K562 (cell line): ENCODE data around the gene ZNF562. TPM values are rescaled to one million over a fixed set of nuclear protein-coding genes. Genes with fewer than 3 reads are reported as not detected.

Experiments
- NCOR1 ChIP-seq: fragments of 450-650 bp; IDR thresholded peaks from 2 replicates; pipeline ENCODE4 v1.6.1; 2016; ENCODE audit warnings: mild to moderate bottlenecking, moderate library complexity
- RBBP5 ChIP-seq: fragments of 200-600 bp; sonication (generic); IDR thresholded peaks from 2 replicates; pipeline ENCODE4 v1.6.1; 2012; ENCODE audit warnings: borderline replicate concordance, mild to moderate bottlenecking, low read length, control low read depth, inconsistent platforms; ENCODE audit not compliant: insufficient read depth, poor library complexity, severe bottlenecking
- SIN3B ChIP-seq: fragments of 450-650 bp; IDR thresholded peaks from 2 replicates; pipeline ENCODE4 v1.6.1; 2017; ENCODE audit warnings: low read depth, mild to moderate bottlenecking, moderate library complexity
- SMARCC2 ChIP-seq: fragments of 450-650 bp; IDR thresholded peaks from 2 replicates; pipeline ENCODE4 v1.6.1; 2017; ENCODE audit warnings: antibody characterized with exemption, moderate library complexity, mild to moderate bottlenecking, low read depth
- ZKSCAN1 ChIP-seq: fragments of 150-350 bp; IDR thresholded peaks from 2 replicates; pipeline ENCODE4 v1.6.1; 2016; ENCODE audit warnings: low read depth, low read length
- ZNF384 ChIP-seq: IDR thresholded peaks from 2 replicates; pipeline ENCODE4 v1.6.1; 2012; ENCODE audit warnings: low read depth, low read length, improper control_type of control experiment
- ZNF644 ChIP-seq: fragments of 200-800 bp; sonication (Bioruptor generic); IDR thresholded peaks from 2 replicates; pipeline ENCODE4 v1.6.1; 2016; ENCODE audit warnings: low read depth, missing genetic modification characterization, missing compliant biosample characterization
- polyA plus RNA-seq, 8 experiments: library from polyadenylated mRNA; depleted of rRNA in 4 of 8; stranded (reverse) in 5 of 8; unstranded in 3 of 8; fragments of >200 nt; fragmentation: Nextera tagmentation in 2 of 8; fragmentation: Illumina TruSeq in 1 of 8; extraction: Ambion mirVana in 2 of 8; extraction: Trizol in 1 of 8; gene quantifications; 2 replicates each; pipeline versions ENCODE4 v1.2.1 to v1.2.3, GENCODE V29; 2011 to 2014; ENCODE audit warnings: inconsistent platforms in 1 of 8, missing spikeins in 1 of 8
- total RNA-seq, 7 experiments: library from RNA; depleted of rRNA in 6 of 7; stranded (reverse); fragments of >200 nt in 6 of 7; fragmentation: Illumina TruSeq in 2 of 7; extraction: Trizol in 2 of 7; gene quantifications; 2 replicates each; pipeline versions ENCODE4 v1.2.1 to v1.2.3, GENCODE V29; 2011 to 2021; ENCODE audit warnings: low replicate concordance in 1 of 7
- TF ChIP-seq, protein P1 (sequence below), 2 experiments: fragments of 150-350 bp in 1 of 2; IDR thresholded peaks; 2 replicates each; pipeline ENCODE4 v1.6.1; 2012 to 2016; ENCODE audit warnings: low read depth in 2 of 2, low read length in 2 of 2, mild to moderate bottlenecking in 1 of 2, moderate library complexity in 1 of 2
- TF ChIP-seq, protein P2 (sequence below), 2 experiments: fragments of 450-650 bp; IDR thresholded peaks; 2 replicates each; pipeline ENCODE4 v1.6.1; 2016; ENCODE audit warnings: mild to moderate bottlenecking in 2 of 2, borderline replicate concordance in 1 of 2, low read depth in 1 of 2, moderate library complexity in 1 of 2
- TF ChIP-seq, protein P3 (sequence below), 2 experiments: fragments of 450-650 bp; IDR thresholded peaks; 2 replicates each; pipeline ENCODE4 v1.6.1; 2016

Gene ZNF562
- total and polyA plus RNA-seq, 9 of the 15 experiments (the other 6 are each of a cell fraction or from before 2014, with no cell fraction given): 11.8 to 46.9 (median 20.8) TPM

DNA sequence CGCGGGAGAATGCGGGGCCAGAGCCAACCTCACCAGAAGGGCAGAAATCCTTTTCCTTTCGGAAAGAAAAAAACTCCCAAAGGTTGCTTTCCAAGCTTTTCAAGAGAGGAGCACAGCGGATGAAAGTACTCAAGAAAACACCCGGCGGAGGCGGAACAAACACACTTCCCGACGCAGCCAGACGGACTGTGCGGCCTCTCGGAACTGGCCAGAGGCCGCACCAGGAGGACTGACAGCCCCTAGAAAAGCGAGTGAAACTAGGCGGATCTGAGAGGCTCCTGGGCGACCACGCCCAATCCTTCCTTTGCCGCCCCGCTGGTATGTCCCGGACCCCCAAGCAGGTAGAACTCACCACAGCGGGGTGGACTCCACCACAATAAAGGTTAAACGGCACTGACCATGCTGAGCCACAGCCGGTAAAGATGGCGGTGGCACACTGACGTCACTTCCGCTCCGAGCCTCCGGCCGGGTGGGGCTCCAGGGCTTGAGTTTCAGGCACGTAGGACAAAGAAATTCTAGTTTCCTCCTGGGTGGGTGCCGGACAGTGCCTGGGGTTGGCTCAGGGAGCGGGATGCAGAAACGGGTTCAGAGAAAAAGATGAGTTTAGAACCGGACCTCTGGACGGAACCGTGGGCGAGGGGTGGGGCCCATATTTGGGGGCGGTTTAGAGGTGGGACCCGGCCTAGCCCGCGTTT, at the start of gene ZNF562 (continued):
- TF ChIP-seq ZNF384 (no peak), SIN3B (peak; percentile 82; the same call in 1 of the 2 replicates), ZNF644 (tag) (0 out of 2 replicates have a peak, but pooled peaks have one; percentile 56), RBBP5 (peak; percentile 95), ZKSCAN1 (peak; percentile 23; the same call in 1 of the 2 replicates), NCOR1 (no peak), SMARCC2 (no peak)
- TF ChIP-seq, protein P1, sequence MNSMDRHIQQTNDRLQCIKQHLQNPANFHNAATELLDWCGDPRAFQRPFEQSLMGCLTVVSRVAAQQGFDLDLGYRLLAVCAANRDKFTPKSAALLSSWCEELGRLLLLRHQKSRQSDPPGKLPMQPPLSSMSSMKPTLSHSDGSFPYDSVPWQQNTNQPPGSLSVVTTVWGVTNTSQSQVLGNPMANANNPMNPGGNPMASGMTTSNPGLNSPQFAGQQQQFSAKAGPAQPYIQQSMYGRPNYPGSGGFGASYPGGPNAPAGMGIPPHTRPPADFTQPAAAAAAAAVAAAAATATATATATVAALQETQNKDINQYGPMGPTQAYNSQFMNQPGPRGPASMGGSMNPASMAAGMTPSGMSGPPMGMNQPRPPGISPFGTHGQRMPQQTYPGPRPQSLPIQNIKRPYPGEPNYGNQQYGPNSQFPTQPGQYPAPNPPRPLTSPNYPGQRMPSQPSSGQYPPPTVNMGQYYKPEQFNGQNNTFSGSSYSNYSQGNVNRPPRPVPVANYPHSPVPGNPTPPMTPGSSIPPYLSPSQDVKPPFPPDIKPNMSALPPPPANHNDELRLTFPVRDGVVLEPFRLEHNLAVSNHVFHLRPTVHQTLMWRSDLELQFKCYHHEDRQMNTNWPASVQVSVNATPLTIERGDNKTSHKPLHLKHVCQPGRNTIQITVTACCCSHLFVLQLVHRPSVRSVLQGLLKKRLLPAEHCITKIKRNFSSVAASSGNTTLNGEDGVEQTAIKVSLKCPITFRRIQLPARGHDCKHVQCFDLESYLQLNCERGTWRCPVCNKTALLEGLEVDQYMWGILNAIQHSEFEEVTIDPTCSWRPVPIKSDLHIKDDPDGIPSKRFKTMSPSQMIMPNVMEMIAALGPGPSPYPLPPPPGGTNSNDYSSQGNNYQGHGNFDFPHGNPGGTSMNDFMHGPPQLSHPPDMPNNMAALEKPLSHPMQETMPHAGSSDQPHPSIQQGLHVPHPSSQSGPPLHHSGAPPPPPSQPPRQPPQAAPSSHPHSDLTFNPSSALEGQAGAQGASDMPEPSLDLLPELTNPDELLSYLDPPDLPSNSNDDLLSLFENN (IDR thresholded peaks at IDR 0.05; ENCODE audit: low read depth in 2 of 2, low read length in 2 of 2): 0 out of 4 replicates have a peak, but pooled peaks of 1 of the 2 experiments have one; percentile 23
- TF ChIP-seq, protein P2, sequence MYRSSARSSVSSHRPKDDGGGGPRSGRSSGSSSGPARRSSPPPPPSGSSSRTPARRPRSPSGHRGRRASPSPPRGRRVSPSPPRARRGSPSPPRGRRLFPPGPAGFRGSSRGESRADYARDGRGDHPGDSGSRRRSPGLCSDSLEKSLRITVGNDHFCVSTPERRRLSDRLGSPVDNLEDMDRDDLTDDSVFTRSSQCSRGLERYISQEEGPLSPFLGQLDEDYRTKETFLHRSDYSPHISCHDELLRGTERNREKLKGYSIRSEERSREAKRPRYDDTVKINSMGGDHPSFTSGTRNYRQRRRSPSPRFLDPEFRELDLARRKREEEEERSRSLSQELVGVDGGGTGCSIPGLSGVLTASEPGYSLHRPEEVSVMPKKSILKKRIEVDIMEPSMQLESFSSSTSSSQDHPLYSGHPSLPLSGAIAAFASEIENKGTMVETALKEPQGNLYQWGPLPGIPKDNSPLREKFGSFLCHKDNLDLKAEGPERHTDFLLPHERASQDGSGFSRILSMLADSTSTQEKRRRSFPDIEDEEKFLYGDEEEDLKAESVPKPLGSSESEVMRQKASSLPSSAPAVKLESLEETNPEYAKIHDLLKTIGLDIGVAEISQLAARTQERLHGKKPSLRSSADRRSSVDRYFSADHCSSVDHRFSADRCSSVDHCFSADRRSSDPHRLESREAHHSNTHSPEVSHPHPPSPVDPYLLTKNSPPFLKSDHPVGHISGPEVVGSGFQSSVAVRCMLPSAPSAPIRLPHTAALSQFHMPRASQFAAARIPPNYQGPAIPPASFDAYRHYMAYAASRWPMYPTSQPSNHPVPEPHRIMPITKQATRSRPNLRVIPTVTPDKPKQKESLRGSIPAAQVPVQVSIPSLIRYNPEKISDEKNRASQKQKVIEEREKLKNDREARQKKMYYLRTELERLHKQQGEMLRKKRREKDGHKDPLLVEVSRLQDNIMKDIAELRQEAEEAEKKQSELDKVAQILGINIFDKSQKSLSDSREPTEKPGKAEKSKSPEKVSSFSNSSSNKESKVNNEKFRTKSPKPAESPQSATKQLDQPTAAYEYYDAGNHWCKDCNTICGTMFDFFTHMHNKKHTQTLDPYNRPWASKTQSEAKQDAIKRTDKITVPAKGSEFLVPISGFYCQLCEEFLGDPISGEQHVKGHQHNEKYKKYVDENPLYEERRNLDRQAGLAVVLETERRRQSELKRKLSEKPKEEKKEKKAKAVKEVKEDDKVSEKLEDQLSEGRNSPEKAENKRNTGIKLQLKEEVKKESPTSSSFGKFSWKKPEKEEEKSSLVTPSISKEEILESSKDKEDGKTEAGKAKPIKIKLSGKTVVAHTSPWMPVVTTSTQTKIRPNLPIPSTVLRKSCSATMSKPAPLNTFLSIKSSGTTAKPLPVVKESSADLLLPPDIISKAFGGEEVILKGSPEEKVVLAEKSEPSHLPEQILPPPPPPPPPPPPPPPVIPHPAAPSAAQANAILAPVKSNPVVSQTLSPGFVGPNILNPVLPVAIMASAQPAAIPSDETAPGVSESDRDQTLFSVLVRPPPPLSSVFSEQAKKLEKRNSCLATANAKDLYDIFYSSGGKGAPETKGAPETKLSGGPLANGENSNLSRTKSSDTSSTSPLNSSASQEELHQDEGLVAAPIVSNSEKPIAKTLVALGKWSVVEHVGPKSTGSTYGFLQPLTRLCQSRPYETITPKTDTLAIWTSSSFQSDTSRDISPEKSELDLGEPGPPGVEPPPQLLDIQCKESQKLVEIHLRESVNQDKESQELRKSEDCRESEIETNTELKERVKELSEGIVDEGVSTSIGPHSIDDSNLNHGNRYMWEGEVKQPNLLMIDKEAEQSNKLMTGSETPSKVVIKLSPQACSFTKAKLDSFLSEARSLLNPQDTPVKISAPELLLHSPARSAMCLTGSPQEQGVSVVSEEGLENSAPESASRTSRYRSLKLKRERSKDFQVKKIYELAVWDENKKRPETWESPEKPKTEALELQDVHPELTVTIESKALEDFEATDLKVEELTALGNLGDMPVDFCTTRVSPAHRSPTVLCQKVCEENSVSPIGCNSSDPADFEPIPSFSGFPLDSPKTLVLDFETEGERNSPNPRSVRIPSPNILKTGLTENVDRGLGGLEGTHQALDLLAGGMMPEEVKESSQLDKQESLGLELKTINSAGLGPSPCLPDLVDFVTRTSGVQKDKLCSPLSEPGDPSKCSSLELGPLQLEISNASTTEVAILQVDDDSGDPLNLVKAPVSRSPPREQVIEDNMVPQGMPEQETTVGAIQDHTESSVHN (IDR thresholded peaks at IDR 0.05; ENCODE audit: borderline replicate concordance in 1 of 2, low read depth in 1 of 2): 0 out of 4 replicates have a peak, but pooled peaks of 1 of the 2 experiments have one; percentile 27
- TF ChIP-seq, protein P3, sequence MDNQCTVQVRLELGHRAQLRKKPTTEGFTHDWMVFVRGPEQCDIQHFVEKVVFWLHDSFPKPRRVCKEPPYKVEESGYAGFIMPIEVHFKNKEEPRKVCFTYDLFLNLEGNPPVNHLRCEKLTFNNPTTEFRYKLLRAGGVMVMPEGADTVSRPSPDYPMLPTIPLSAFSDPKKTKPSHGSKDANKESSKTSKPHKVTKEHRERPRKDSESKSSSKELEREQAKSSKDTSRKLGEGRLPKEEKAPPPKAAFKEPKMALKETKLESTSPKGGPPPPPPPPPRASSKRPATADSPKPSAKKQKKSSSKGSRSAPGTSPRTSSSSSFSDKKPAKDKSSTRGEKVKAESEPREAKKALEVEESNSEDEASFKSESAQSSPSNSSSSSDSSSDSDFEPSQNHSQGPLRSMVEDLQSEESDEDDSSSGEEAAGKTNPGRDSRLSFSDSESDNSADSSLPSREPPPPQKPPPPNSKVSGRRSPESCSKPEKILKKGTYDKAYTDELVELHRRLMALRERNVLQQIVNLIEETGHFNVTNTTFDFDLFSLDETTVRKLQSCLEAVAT (IDR thresholded peaks at IDR 0.05): 0 out of 4 replicates have a peak, but pooled peaks of 1 of the 2 experiments have one; percentile 14
